HCT116 (cell line): ENCODE results near the gene TFG. TPM values are rescaled to one million over a fixed set of nuclear protein-coding genes. Genes with fewer than 3 reads are reported as not detected.

Experiments used
- ATAC-seq: fragments of 200-7000 bp; cut with Tn5 transposase; 2 replicates; pipeline ENCODE4 v1.9.1; 2020; ENCODE audit warnings: mild to moderate bottlenecking, moderate library complexity
- BruUV-seq: library from RNA; stranded (reverse); fragments of 400-500 nt; replicated peaks from 2 replicates; lab custom pipeline; 2021; lab: Mats Ljungman, UMichigan
- CTCF ChIA-PET: fragments of 300-600 bp; sonication (Branson Sonifier 250); formaldehyde crosslinking; loops from one replicate; lab custom pipeline; 2021; ENCODE audit warnings: antibody characterized with exemption; lab: Charles Lee
- POLR2A ChIA-PET: fragments of 300-600, 350-600 bp; sonication (Branson Sonifier 250); formaldehyde crosslinking; loops from one replicate; lab custom pipeline; 2021; ENCODE audit warnings: antibody characterized with exemption; lab: Charles Lee
- RAD21 ChIA-PET, 2 experiments: fragments of 300-600 bp; sonication (Branson Sonifier 250); formaldehyde crosslinking; loops; one replicate each; lab custom pipeline; 2023; ENCODE audit warnings: low total read pairs in 2 of 2; ENCODE audit not compliant: uncharacterized antibody in 2 of 2, unreplicated experiment in 2 of 2, low non-redundant PET in 1 of 2; lab: Charles Lee
- DNase-seq: peaks from one replicate; pipeline ENCODE4 v3.0.0-alpha.2; 2010; ENCODE audit warnings: low read depth, low spot score
- H2AFZ ChIP-seq: fragments of 200-600 bp; shearing (Covaris generic), sonication (generic); 2 replicates; pipeline ENCODE4 v1.6.1; 2017; ENCODE audit warnings: low read depth, mixed run types, mixed read lengths, antibody characterized with exemption, low read length; ENCODE audit not compliant: poor library complexity, severe bottlenecking
- H3K27ac ChIP-seq: 2 replicates; pipeline ENCODE4 v1.5.1; 2012; ENCODE audit warnings: low read depth, low read length
- H3K27me3 ChIP-seq: fragments of 200-600 bp; sonication (generic); 2 replicates; pipeline ENCODE4 v1.6.1; 2016; ENCODE audit warnings: mixed run types, low read length, mixed read lengths; ENCODE audit not compliant: insufficient read depth
- H3K36me3 ChIP-seq, 2 experiments: fragments of 200-500 bp in 1 of 2; fragments of 200-600 bp in 1 of 2; sonication (Bioruptor generic) in 1 of 2; sonication (generic) in 1 of 2; 2 replicates each; pipeline versions ENCODE4 v1.5.1 to v1.6.1; 2014 to 2016; ENCODE audit warnings: low read length in 2 of 2, inconsistent platforms in 1 of 2, mixed read lengths in 1 of 2, mixed run types in 1 of 2; ENCODE audit not compliant: insufficient read depth in 2 of 2, control insufficient read depth in 1 of 2
- H3K4me1 ChIP-seq, 2 experiments: fragments of 200-600 bp in 1 of 2; sonication (generic) in 1 of 2; 2 replicates each; pipeline versions ENCODE4 v1.5.1 to v1.6.1; 2012 to 2017; ENCODE audit warnings: low read length in 2 of 2, inconsistent platforms in 1 of 2, mild to moderate bottlenecking in 1 of 2, mixed read lengths in 1 of 2, mixed run types in 1 of 2, moderate library complexity in 1 of 2; ENCODE audit not compliant: insufficient read depth in 2 of 2, control insufficient read depth in 1 of 2
- H3K4me2 ChIP-seq: fragments of 200-600 bp; sonication (generic); 2 replicates; pipeline ENCODE4 v1.6.1; 2017; ENCODE audit warnings: mixed run types, low read length, mixed read lengths
- H3K4me3 ChIP-seq, 2 experiments: fragments of 200-600 bp in 1 of 2; sonication (generic) in 1 of 2; replicated peaks in 1 of 2; 2 replicates each; pipeline ENCODE4 v1.5.1; 2011 to 2016; ENCODE audit warnings: low read length in 2 of 2, control low read depth in 1 of 2, low read depth in 1 of 2, mild to moderate bottlenecking in 1 of 2, mixed read lengths in 1 of 2, mixed run types in 1 of 2
- H3K79me2 ChIP-seq: fragments of 200-600 bp; sonication (generic); 2 replicates; pipeline ENCODE4 v1.6.1; 2017; ENCODE audit warnings: mild to moderate bottlenecking, mixed run types, low read length, moderate library complexity, mixed read lengths; ENCODE audit not compliant: insufficient read depth
- H3K9ac ChIP-seq: fragments of 200-600 bp; sonication (generic); 2 replicates; pipeline ENCODE4 v1.6.1; 2016; ENCODE audit warnings: low read length, mixed read lengths
- H3K9me2 ChIP-seq: fragments of 200-600 bp; sonication (generic), shearing (Covaris generic); 2 replicates; pipeline ENCODE4 v1.6.1; 2017; ENCODE audit warnings: mixed run types, mild to moderate bottlenecking, moderate library complexity; ENCODE audit not compliant: insufficient read depth
- H3K9me3 ChIP-seq, 2 experiments: fragments of 200-500 bp in 1 of 2; fragments of 200-600 bp in 1 of 2; sonication (Bioruptor generic) in 1 of 2; sonication (generic) in 1 of 2; 2 replicates each; pipeline ENCODE4 v1.6.1; 2014 to 2017; ENCODE audit warnings: low read length in 2 of 2, mixed read lengths in 2 of 2, inconsistent platforms in 1 of 2, low read depth in 1 of 2, mild to moderate bottlenecking in 1 of 2, mixed run types in 1 of 2, moderate library complexity in 1 of 2; ENCODE audit not compliant: control insufficient read depth in 1 of 2, insufficient read depth in 1 of 2
- H4K20me1 ChIP-seq: fragments of 200-600 bp; sonication (generic), shearing (Covaris generic); 2 replicates; pipeline ENCODE4 v1.6.1; 2017; ENCODE audit warnings: mixed run types, mild to moderate bottlenecking, moderate library complexity; ENCODE audit not compliant: insufficient read depth
- ATF3 ChIP-seq: IDR thresholded peaks from 2 replicates; pipeline ENCODE4 v1.6.1; 2012
- EZH2 ChIP-seq: fragments of 200-600 bp; sonication (generic); IDR thresholded peaks from 2 replicates; pipeline ENCODE4 v1.6.1; 2017; ENCODE audit warnings: antibody characterized with exemption, mixed run types
- EZH2phosphoT487 ChIP-seq: fragments of 200-600 bp; IDR thresholded peaks from 2 replicates; pipeline ENCODE4 v1.6.1; 2018; ENCODE audit warnings: antibody characterized with exemption, borderline replicate concordance
- FOSL1 ChIP-seq: IDR thresholded peaks from 2 replicates; pipeline ENCODE4 v1.6.1; 2012; ENCODE audit warnings: low read depth
- JUND ChIP-seq: IDR thresholded peaks from 2 replicates; pipeline ENCODE4 v1.6.1; 2012
- POLR2AphosphoS5 ChIP-seq: IDR thresholded peaks from 2 replicates; pipeline ENCODE4 v1.6.1; 2011; ENCODE audit warnings: mild to moderate bottlenecking, low read depth, low read length, moderate library complexity
- RAD21 ChIP-seq: IDR thresholded peaks from 2 replicates; pipeline ENCODE4 v1.6.1; 2012; ENCODE audit warnings: low read depth, mild to moderate bottlenecking
- TCF7L2 ChIP-seq: IDR thresholded peaks from 2 replicates; pipeline ENCODE4 v1.7.0; 2011; ENCODE audit warnings: borderline replicate concordance, inconsistent platforms; ENCODE audit not compliant: insufficient read depth, insufficient read length; ENCODE audit errors: extremely low read depth
- ZFX ChIP-seq: fragments of 450-650 bp; IDR thresholded peaks from 2 replicates; pipeline ENCODE4 v1.6.1; 2017
- intact Hi-C: fragments of 100-400 bp; cut with micrococcal nuclease; formaldehyde crosslinking; loops from 2 replicates; pipeline ENCODE4 v1.10.0; 2022
- total RNA-seq: library from RNA; stranded (reverse); gene quantifications from one replicate; pipeline ENCODE4 v1.2.1, GENCODE V29; 2021; ENCODE audit not compliant: unreplicated experiment
- TF ChIP-seq, protein P1 (sequence below): IDR thresholded peaks from 2 replicates; pipeline ENCODE4 v1.6.1; 2011; ENCODE audit warnings: mild to moderate bottlenecking, low read length, moderate library complexity; ENCODE audit not compliant: insufficient replicate concordance; ENCODE audit errors: extremely low read depth
- TF ChIP-seq, protein P2 (sequence below), 3 experiments: fragments of 200-600 bp in 1 of 3; sonication (generic) in 1 of 3; IDR thresholded peaks in 2 of 3; conservative IDR thresholded peaks in 1 of 3; 2 replicates each; pipeline ENCODE4 v1.5.1; 2012 to 2017; ENCODE audit warnings: low read depth in 2 of 3, low read length in 2 of 3, antibody characterized with exemption in 1 of 3, borderline replicate concordance in 1 of 3, control low read depth in 1 of 3, mild to moderate bottlenecking in 1 of 3, mixed read lengths in 1 of 3, mixed run types in 1 of 3, moderate library complexity in 1 of 3; ENCODE audit not compliant: insufficient read depth in 1 of 3

Gene TFG
- total RNA-seq, 1 experiment from 2014 or later: 99.1 TPM

- Histone ChIP-seq H3K4me2 (no peak overlapping the region), H3K9me3 (no peaks in the 10 kb centered on the region), H3K4me1 (no peaks in the 10 kb centered on the region), H3K27ac (no peak overlapping the region), H2AFZ (no peak overlapping the region), H4K20me1 (no peaks in the 10 kb centered on the region), H3K27me3 (no peaks in the 10 kb centered on the region), H3K36me3 (no peaks in the 10 kb centered on the region), H3K4me3 (no peak overlapping the region), H3K9ac (no peak overlapping the region), H3K79me2 (no peaks in the 10 kb centered on the region), H3K9me2 (no peaks in the 10 kb centered on the region)
- ChIA-PET RAD21 (no interaction called here), POLR2A (no interaction called here), CTCF (no interaction called here)
- DNase-seq (no peak), ATAC-seq (no peak)
- intact Hi-C loops: no loop called here
- TF ChIP-seq, protein P1, sequence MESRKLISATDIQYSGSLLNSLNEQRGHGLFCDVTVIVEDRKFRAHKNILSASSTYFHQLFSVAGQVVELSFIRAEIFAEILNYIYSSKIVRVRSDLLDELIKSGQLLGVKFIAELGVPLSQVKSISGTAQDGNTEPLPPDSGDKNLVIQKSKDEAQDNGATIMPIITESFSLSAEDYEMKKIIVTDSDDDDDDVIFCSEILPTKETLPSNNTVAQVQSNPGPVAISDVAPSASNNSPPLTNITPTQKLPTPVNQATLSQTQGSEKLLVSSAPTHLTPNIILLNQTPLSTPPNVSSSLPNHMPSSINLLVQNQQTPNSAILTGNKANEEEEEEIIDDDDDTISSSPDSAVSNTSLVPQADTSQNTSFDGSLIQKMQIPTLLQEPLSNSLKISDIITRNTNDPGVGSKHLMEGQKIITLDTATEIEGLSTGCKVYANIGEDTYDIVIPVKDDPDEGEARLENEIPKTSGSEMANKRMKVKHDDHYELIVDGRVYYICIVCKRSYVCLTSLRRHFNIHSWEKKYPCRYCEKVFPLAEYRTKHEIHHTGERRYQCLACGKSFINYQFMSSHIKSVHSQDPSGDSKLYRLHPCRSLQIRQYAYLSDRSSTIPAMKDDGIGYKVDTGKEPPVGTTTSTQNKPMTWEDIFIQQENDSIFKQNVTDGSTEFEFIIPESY: no peak
- TF ChIP-seq EZH2phosphoT487: no peak
- no peak for TF ChIP-seq RAD21
- no peak for TF ChIP-seq TCF7L2
- TF ChIP-seq EZH2: no peak
- no peak for TF ChIP-seq ZFX
- no peak for TF ChIP-seq ATF3
- TF ChIP-seq, protein P2, sequence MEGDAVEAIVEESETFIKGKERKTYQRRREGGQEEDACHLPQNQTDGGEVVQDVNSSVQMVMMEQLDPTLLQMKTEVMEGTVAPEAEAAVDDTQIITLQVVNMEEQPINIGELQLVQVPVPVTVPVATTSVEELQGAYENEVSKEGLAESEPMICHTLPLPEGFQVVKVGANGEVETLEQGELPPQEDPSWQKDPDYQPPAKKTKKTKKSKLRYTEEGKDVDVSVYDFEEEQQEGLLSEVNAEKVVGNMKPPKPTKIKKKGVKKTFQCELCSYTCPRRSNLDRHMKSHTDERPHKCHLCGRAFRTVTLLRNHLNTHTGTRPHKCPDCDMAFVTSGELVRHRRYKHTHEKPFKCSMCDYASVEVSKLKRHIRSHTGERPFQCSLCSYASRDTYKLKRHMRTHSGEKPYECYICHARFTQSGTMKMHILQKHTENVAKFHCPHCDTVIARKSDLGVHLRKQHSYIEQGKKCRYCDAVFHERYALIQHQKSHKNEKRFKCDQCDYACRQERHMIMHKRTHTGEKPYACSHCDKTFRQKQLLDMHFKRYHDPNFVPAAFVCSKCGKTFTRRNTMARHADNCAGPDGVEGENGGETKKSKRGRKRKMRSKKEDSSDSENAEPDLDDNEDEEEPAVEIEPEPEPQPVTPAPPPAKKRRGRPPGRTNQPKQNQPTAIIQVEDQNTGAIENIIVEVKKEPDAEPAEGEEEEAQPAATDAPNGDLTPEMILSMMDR (IDR thresholded peaks at IDR 0.05 in 2 of 3, conservative IDR thresholded peaks at IDR 0.05 in 1 of 3; ENCODE audit: borderline replicate concordance in 1 of 3, insufficient read depth in 1 of 3, low read depth in 2 of 3, low read length in 2 of 3): no peak
- no peak for TF ChIP-seq POLR2AphosphoS5
- TF ChIP-seq FOSL1: no peak
- TF ChIP-seq JUND: no peak
- no TSS peak for BruUV-seq
Observed at GRCh38 chr3:100775669-100776068, 66.4 kb downstream of the TFG start.
